ENCODE data around the gene PTPN11.
"Not testable (repeated sequence)": the region's sequence is repeated elsewhere in the genome, so short reads cannot be mapped to it uniquely, and the experiment has no call there.

The PTPN11 gene

DNA sequence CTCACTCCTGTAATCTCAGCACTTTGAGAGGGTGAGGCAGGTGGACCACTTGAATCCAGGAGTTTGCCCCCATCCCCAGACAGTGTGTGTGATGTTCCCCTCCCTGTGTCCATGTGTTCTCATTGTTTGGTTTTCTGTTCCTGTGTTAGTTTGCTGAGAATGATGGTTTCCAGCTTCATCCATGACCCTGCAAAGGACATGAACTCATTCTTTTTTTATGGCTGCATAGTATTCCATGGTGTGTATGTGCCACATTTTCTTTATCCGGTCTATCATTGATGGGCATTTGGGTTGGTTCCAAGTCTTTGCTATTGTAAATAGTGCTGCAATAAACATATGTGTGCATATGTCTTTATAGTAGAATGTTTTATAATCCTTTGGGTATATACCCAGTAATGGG lies 38.4 kb downstream of the PTPN11 start:
- DNase-seq: not testable (repeated sequence)

DNA sequence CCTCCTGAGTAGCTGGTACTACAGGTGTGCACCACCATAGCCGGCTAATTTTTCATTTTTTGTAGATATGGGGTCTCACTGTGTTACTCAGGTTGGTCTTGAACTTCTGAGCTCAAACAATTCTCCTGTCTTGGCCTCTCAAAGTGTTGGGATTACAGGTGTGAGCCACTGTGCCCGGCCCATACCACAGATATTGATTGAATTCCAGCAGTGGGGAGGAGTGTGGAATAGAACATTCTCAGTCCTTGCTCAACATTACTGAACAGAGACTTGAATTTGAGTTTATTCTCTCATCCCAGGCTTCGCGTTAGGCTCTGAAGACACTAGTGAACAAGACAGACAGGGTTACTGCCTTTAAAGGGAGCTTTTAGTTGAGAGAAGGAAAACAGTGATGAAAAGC lies 39.6 kb downstream of the PTPN11 start:
- no peak for DNase-seq

DNA sequence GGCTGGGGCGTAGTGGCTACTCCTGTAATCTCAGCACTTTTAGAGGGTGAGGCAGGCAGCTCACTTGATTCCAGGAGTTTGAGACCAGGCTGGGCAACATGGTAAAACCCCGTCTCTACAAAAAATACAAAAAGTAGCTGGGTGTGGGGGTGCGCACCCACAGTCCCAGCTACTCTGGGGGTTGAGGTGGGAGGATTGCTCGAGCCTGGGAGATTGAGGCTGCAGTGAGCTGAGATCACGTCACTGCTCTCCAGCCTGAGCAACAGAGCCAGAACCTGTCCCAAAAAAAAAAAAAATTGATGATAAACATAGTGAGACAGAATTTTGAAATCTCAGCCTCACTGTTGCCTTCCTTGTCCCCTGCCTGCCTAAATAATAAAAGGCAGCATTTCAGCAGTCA lies 40.0 kb downstream of the PTPN11 start:
- DNase-seq: no peak

DNA sequence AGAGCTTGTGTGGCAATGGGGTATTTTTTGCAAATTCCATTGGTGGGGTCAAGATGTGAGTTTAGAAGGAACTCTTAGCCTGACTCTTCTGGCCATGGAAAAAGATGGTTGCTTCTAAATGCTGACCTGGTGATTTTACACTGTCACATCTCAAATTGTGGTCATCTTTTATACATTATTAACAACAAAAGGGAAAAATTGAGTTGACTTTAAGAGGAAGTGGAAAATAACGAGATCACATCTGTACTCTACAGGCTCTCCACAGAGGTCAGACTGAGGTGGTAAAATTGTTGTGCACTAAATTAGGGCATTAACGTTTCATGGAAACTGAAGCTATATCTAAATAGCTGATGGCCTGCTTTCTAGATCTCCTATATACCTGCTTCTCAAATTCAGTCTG lies 44.7 kb downstream of the PTPN11 start:
- DNase-seq: no peak

DNA sequence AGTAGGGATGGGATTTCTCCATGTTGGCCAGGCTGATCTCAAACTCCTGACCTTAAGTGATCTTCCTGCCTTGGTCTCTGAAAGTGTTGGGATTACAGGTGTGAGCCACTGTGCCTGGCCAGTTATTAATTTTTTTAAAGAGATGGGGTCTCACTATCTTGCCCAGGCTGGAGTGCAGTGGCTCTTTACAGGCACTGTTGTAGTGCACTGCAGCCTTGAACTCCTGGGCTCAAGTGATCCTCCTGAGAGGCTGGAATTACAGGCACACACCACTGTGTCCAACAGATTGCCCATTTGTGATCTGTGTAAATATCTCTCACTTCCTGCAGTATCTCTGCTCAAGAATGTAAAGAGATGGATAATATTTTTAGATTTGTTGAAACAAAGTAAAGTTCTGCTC lies 45.9 kb downstream of the PTPN11 start:
- no peak for DNase-seq

DNA sequence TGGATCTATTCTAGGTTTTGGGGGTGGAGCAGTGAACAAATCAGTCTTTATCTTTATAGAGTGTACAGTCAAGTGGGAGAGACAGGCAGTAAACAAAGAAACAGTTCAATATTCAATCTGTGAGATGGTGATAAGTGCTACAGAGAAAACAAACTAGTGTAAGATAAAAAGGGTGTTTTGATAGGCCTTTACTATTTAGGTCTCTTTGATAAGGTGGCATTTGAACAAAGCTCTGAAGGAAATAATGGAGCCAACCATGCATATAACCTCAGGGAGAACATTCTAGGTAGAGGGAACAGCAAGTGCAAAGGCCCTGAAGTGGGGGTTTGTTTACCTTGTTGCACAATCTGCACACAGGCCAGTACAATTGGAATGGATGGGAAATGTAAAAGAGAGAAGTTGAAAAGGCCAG lies 47.3 kb downstream of the PTPN11 start:
- no peak for DNase-seq

DNA sequence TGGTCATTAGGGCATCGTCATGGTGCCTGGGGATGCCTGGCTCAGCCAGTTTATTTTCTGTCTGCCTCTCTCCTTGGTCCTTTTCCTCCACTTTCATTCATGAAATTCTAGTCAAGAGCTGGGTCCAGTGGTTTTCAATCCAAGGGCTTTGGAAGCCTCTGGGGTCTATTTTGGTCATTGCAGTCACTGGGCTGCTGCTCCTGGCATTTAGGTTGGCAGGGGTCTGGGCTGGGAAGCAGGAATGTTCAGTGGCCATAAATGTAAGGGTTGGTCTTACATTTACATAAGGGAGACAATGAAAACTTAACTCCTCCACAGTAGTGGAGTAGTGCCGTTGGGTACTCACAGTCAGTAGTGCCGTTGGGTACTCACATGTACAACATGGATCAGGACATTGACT lies 48.1 kb downstream of the PTPN11 start:
- DNase-seq: no peak

DNA sequence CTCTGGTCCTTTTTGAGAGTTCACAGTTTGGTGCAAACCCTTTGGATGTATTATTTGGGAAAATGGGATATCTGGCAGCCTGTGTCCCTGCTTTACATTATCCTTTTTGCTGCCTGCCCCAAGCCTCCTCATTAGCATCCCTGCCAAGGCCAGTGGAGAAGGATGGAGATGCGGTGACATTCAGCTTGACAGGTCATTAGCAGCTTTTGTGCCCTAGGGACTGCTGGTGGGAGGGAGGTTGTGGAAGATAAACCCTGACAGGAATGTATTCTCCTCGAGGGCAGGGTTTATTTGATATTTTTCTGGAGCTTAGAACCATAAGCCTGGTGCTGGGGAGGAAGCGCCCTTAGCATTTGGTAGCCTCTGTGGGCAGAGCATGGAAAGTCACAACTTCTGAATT lies 49.3 kb downstream of the PTPN11 start:
- DNase-seq: no peak

DNA sequence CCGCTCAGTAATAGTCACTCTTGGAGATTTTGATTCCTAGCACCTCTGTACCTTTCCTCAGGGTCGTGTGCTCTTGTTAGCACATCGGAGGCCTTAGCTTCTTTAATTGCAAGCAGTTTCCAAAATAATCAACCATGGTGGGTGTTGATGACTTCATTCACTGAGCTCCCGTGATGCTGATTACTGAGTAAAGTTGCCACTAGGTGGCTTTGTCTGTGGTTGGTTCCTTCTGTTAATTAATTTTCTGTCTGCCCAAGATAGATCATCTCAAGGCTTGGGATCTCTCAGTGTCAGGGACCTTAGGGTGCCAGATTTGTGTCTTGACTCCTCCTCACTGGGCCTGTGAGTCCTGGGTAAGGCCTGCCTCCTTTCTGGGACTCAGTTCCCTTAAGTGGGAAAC lies 54.3 kb downstream of the PTPN11 start:
- DNase-seq: no peak

DNA sequence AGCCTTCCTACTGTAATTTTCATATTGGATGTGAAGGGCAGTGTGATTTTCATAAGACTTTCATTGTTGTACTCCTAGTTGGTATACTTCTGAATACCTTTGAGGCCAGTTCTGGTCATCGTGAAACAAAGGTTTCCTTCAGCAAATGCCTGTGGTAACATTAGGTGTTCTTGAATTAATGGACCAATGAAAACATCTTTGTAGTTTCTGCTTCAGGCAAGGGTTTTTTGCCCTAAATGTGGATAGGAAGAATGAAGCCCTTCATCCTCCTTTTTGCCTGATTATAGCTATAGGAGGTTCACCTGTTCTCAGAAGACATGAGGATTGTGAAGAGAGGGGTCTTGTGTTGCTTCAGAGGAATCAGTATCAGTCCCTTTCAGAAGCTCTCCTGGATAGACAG lies 60.7 kb downstream of the PTPN11 start:
- no peak for DNase-seq

DNA sequence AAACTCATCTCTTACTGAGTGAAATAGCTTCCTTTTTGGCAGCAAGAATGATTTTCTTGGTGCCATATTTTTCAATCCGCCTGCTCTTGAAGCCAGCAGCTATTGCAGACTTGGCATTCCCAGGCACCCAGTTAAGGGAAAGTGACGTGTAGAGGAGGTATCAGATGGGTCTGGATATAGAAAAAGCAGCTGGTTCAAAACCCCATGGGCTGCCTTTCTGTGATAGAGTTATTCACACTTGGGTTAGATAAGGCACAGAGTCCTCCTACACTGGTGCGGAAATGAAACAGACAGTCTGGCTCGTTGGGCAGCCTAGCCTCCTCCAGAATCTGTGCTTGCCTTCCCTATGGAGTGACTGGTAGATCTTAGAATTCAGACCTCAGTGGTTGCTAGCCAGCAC lies 62.2 kb downstream of the PTPN11 start:
- no peak for DNase-seq

DNA sequence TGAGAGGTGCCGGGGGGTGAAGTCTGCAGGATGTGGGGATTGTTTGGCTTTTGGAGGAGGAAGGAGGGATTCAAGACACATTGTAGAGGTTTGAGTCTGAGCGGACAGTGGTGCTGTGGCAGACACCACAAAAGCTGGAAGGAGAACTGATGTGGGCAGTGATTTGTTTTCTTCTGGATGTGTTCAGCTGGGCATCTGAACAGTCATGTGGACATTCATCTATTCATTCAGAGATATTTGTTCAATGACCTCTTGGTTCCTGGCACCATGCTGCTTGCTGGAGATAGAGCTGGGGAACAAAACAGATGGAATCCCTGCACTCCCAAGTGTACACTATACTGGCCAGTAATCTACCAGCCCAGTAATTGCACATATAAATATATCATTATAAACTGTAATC lies 64.0 kb downstream of the PTPN11 start:
- DNase-seq: no peak

DNA sequence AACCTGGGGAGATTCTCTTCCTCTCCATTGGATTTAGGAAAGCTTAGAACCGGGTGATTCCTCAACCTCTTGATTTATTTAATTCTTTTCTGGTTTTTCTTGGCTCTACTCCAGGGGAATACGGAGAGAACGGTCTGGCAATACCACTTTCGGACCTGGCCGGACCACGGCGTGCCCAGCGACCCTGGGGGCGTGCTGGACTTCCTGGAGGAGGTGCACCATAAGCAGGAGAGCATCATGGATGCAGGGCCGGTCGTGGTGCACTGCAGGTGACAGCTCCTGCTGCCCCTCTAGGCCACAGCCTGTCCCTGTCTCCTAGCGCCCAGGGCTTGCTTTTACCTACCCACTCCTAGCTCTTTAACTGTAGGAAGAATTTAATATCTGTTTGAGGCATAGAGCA lies 67.6 kb downstream of the PTPN11 start:
- no peak for DNase-seq

DNA sequence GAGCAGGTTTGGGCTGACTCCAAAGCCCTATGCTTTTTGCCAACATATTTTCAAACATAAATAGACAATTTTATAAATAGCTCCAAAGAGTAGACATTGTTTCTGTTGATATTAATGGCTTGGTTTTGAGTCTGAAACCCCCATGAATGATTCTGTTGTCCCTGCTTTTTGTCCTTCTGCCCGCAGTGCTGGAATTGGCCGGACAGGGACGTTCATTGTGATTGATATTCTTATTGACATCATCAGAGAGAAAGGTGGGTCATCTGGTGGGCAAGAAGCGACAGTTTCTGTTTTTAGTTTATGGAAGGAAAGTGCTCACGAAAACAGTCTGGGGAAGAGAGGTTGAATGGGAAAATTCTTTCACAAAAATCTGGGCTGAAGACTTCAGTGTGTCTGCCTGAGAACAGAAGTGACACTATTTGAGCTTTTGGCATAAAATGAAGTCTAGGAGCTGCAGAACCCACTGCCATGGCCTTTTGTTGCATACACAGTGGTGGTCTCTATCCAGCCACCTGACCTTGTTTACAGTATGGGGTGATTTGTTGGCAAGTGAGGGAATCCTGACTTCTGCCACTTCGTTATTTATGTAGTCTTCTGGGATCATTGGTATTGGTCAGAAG lies 69.6 kb downstream of the PTPN11 start:
- no peak for DNase-seq

DNA sequence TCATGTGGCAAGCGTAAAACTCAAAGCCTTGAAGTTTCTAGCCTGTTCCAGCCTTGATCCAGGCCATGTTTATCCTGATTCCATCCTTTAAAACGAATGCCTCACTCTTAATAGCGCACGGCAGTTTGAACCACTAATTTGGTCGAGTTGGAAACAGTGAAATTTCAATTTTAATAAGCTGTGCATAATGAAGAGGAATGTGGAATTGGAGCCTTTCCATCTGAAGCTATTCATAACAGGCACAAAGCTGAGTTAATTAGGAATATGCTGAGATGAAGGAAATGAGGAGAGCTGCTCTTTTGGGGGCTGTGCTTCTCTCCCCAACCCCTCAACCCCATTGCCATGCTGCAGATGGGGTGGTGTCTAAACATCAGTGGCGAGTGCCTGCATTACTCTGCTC lies 70.7 kb downstream of the PTPN11 start:
- DNase-seq: no peak

DNA sequence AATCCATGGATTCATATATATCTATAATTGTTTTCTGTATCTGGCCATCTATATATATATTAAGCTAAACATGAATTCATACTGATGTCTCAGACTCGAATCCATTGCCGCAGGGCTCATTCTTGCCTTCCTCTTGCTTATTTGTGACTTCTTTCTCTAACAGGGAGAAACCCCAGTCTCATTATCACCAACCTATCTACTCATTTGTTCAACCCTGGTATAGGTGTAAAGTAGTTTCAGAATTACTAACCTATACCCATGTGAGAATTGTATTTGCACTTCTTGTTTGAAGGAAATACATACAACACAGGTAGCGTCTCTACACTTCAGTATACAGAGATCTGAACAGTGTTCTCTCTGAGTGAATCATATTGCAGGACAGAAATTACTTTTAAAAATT lies 77.7 kb downstream of the PTPN11 start:
- DNase-seq: no peak

DNA sequence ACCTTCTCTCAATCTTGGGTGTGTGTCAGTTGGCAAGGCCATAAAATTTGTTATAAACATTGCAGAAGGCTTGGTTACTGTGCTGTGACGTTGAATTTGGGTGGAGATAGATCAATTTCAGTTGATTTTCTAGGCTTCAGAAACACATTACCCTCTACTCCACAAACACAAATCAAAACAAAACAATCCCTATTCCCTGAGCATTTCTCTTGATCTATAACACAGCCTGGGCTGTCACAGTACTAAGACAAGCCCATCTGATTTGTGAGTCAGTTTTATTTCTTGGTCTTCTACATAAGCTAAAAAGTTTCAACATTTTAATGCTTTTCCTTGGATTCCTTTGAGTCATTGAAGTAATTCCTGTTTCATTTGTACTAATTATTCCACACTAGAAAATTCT lies 79.8 kb downstream of the PTPN11 start:
- DNase-seq: no peak

DNA sequence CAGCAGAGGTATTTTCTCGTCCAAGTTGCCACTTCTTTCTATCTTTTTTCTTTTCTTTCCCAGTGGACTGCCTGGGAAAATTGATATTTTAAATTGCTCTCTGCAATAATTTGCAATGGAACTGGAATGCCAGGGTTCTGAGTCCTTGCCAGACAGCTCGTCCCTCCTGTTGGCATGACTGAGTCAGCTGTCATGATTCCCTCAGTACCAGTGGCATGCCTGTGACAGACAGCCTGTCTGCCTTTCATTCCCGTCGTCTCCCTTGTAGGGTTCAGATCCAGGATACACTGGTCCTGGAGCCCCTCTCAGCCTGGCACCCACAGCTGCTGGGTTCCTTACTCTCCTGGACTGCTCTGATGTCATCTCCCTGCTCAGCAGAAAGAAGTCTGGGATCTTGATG lies 84.8 kb downstream of the PTPN11 start:
- DNase-seq: no peak

DNA sequence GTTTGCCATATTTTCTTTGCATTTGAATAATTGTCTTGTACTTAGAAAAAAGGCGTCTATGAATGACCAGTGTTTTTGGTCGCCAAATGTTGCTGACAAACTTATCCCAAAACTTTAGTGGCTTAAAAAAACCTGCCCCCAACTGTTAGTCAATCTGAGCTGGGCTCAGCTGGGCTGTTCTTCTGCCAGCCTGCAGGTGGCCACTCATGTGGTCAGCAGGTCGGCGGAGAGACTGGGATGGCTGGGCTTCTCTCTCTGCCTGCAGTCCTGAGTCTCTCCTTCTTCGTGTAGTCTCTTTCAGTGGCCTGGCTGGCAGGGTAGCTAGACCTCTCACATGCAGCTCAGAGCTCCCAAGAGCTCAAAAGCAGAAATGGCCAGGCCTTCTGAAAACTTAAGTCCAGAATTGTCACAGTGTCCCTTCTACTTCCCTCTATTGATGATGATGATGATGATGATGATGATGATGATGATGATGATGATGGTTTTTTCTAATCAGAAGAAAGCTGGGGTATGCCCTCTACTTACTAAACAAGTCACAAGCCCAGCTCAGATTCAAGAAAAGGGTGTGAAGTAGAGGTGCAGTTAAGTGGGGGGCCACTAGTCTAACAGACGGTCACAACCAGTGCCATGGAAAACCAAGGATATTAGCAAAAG lies 87.9 kb downstream of the PTPN11 start:
- DNase-seq: no peak

DNA sequence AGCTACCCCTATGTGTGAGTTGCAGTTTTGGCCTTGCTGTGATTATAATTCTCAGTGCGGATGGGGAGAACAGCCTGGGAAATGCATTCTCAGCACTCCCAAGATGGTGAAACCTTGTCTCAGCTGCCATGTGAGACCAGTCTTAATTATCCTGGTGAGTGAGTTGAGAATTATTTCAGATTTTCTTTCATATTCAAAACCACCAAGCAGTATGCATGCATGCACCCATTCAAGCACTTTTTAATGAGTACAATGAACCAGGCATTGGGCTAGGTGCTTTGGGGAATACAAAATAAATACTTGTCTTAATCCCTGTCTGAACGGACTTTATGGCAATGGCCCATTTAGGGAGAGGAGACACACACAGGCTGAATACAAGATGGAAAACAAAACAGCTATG lies 94.7 kb downstream of the PTPN11 start:
- DNase-seq: no peak

DNA sequence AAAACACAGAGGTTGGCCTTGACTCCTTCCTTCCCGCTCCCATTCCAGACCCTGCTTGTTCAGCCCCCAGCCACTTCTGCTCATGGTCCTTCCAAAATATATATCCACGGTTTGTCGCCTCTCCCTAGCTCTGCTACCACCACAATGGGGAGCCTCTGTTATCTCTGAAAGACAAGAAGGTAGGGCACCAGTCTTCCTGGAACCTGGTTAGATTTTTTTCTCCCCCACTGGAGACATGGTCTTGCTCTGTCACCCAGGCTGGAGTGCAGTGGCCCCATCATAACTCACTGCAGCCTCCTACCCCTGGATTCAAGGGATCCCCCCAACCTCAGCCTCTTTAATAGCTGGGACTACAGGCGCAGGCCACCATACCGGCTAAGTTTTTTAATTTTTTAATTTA lies 95.7 kb downstream of the PTPN11 start:
- no peak for DNase-seq

DNA sequence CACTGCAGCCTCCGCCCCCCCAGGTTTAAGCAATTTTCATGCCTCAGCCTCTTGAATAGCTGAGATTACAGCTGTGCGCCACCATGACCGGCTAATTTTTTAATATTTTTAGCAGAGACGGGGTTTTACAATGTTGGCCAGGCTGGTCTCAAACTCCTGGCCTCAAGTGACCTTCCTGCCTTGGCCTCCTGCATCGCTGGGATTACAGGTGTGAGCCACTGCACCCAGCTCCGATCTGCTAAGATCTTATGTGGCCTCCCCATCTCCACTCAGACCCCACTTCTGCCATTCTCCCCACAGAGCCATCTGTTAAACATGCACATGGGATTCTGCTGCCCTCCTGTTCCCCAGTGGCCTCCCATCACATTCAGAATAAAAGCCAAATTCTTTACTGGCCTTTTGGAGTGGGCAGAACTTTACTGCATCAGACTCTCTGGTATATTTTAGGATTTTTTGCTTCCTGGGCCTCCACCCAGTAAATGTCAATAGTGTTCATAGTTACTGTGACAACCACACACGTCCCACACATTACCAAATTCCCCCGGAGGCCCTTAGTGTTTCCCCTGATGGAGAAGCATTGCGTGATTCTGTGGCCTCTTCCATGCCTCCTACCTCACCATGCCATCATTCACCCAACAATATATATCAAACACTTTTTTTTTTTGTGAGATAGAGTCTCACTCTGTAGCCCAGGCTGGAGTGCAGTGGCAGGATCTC lies 96.3 kb downstream of the PTPN11 start:
- no peak for DNase-seq

DNA sequence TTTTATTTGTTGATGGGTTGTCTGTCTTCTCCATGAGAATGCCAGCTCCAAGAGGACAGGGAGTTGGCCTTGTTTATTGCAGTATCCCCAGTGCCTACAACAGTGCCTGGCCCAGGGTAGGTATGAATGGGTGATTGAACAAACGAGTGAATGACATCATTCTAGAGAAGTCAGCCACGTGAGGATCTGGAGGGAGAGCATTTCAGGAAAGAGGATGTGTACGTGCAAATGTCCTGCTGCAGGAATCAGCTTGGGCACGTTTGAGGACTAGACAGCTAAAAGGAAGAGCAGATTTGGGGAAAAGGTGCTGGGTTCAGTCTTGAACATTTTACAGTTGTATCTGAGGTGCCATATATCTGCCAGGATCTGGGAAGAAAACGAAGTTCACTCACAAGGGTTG lies 97.1 kb downstream of the PTPN11 start:
- no peak for DNase-seq

DNA sequence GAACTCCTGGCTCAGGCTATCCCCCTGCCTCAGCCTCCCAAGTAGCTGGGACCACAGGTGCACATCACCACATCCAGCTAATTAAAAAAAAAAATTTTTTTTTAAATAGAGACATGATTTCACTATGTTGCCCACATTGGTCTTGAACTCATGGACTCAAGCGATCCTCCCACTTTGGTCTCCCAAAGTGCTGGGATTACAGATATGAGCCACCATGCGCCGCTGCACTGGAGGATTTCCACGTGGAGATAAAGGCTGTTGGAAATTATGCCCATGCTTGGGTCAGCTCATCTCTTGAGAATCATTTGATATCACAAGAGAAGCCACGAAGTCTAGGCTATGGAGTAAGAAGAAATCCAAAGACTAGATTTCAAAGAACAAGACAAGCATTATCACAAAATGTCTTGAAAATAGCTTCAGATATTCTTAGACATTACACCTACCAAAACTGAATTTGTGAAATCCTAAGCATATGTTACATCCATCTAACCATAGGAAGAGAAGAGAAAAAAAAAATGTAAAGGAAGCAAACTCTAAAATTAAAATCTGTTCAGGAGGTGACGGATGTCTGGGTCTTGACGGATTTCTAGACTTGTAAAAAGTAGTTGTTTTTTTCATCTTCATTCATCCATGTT lies 99.1 kb downstream of the PTPN11 start:
- no peak for DNase-seq

Data from T1000 (cell line).